ENCODE data around the gene ANP32B. TPM values are rescaled to one million over a fixed set of nuclear protein-coding genes. Genes with fewer than 3 reads are reported as not detected.
"Not testable (repeated sequence)": the region's sequence is repeated elsewhere in the genome, so short reads cannot be mapped to it uniquely, and the experiment has no call there.

The ANP32B gene
- total RNA-seq, 1 donor from 2014 or later = 156 TPM

GRCh38 chr9:97993000-97993399 lies 9.9 kb downstream of the ANP32B start:
- H3K27me3 Mint-ChIP-seq = no peaks in the 10 kb centered on the region

GRCh38 chr9:97994703-97995102 lies 11.6 kb downstream of the ANP32B start:
- TF ChIP-seq, protein P1, sequence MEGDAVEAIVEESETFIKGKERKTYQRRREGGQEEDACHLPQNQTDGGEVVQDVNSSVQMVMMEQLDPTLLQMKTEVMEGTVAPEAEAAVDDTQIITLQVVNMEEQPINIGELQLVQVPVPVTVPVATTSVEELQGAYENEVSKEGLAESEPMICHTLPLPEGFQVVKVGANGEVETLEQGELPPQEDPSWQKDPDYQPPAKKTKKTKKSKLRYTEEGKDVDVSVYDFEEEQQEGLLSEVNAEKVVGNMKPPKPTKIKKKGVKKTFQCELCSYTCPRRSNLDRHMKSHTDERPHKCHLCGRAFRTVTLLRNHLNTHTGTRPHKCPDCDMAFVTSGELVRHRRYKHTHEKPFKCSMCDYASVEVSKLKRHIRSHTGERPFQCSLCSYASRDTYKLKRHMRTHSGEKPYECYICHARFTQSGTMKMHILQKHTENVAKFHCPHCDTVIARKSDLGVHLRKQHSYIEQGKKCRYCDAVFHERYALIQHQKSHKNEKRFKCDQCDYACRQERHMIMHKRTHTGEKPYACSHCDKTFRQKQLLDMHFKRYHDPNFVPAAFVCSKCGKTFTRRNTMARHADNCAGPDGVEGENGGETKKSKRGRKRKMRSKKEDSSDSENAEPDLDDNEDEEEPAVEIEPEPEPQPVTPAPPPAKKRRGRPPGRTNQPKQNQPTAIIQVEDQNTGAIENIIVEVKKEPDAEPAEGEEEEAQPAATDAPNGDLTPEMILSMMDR (conservative IDR thresholded peaks at IDR 0.05) = no peak
- Mint-ChIP-seq H3K9me3 (no peaks in the 10 kb centered on the region), H3K36me3 (peaks cover 18% of the 10 kb centered on the region), H3K27me3 (no peaks in the 10 kb centered on the region), H3K4me1 (ENCODE audit: unreplicated experiment) (peaks cover 28% of the 10 kb centered on the region), H3K4me3 (no peak overlapping the region), H3K27ac (no peak overlapping the region)
- DNase-seq (ENCODE audit: extremely low spot score, unreplicated experiment) = no peak

More at GRCh38 chr9:97993000-97993399, 9.9 kb downstream of the ANP32B start:
- peaks cover 12% of the 10 kb centered on the region for H3K36me3 Mint-ChIP-seq
- H3K27ac Mint-ChIP-seq = no peak overlapping the region
- H3K4me1 Mint-ChIP-seq (ENCODE audit: unreplicated experiment) = peaks cover 42% of the 10 kb centered on the region
- H3K4me3 Mint-ChIP-seq = no peak overlapping the region
- no peaks in the 10 kb centered on the region for H3K9me3 Mint-ChIP-seq
- no peak for DNase-seq (ENCODE audit: extremely low spot score, unreplicated experiment)
- TF ChIP-seq, protein P1 (conservative IDR thresholded peaks at IDR 0.05) = no peak

DNA sequence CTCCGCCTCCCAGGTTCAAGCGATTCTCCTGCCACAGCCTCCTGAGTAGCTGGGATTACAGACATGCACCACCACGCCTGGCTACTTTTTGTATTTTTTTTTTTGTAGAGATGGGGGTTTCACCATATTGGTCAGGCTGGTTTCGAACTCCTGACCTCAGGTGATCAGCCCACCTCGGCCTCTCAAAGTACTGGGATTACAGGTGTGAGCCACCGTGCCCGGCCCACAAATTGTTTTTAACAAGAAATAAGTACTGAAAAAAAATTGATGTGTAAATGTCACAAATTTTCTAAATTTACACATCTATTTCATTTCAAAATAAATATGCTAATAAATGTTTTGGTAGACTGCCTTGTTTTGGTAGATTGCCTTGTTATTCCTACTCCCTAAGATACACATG lies 13.5 kb downstream of the ANP32B start:
- H3K27me3 Mint-ChIP-seq; H3K27ac Mint-ChIP-seq; H3K4me3 Mint-ChIP-seq; DNase-seq (ENCODE audit: extremely low spot score, unreplicated experiment); H3K9me3 Mint-ChIP-seq: not testable (repeated sequence)
- Mint-ChIP-seq H3K4me1 (ENCODE audit: unreplicated experiment) (peaks cover 16% of the 10 kb centered on the region), H3K36me3 (peaks cover 24% of the 10 kb centered on the region)

GRCh38 chr9:97997330-97998276 lies 14.5 kb downstream of the ANP32B start:
- H3K27ac Mint-ChIP-seq = no peak overlapping the region
- TF ChIP-seq, protein P1 (conservative IDR thresholded peaks at IDR 0.05) = no peak
- H3K36me3 Mint-ChIP-seq = peaks cover 24% of the 10 kb centered on the region
- H3K27me3 Mint-ChIP-seq = no peaks in the 10 kb centered on the region
- no peak for DNase-seq (ENCODE audit: extremely low spot score, unreplicated experiment)
- H3K4me3 Mint-ChIP-seq = no peak overlapping the region
- peaks cover 12% of the 10 kb centered on the region for H3K4me1 Mint-ChIP-seq (ENCODE audit: unreplicated experiment)
- no peaks in the 10 kb centered on the region for H3K9me3 Mint-ChIP-seq

- TF ChIP-seq, protein P1 (conservative IDR thresholded peaks at IDR 0.05) = no peak
- Mint-ChIP-seq H3K27ac (no peak overlapping the region), H3K36me3 (peaks cover 35% of the 10 kb centered on the region)
These were observed 19.7 kb downstream of the ANP32B start for GRCh38 chr9:98002808-98003207.

DNA sequence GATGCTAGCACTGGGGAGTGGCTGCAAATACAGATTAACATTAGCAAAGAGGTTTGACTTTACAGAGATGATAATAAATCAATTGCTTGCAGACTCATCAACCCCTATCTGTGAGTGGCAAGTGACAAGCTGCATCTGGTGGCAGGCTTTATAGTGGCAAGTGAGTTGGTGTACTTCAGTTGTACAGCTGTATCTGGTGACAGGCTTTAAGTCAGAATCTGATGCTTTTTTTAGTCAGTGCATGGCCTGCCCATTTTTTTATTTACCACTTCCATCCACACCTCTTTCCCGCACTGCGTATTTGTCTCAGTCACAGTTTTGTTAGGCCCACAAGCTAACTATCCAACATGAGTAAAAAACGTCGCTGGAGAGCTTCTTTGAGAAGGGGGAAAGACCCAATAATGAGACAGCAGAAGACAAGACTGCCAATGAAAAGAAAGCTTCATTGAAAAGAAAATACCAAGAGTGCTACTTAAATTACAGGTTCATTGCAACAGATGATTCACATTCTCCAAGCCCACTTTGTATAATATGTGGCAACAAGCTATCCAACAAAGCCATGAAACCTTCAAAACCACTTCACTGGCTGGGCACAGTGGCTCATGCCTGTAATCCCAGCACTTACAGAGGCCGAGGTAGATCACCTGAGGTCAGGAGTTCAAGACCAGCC lies 23.1 kb downstream of the ANP32B start:
- no peaks in the 10 kb centered on the region for H3K9me3 Mint-ChIP-seq

More at GRCh38 chr9:98002808-98003207, 19.7 kb downstream of the ANP32B start:
- no peak overlapping the region for H3K4me3 Mint-ChIP-seq
- no peak for DNase-seq (ENCODE audit: extremely low spot score, unreplicated experiment)
- no peaks in the 10 kb centered on the region for H3K4me1 Mint-ChIP-seq (ENCODE audit: unreplicated experiment)
- no peaks in the 10 kb centered on the region for H3K9me3 Mint-ChIP-seq
- no peaks in the 10 kb centered on the region for H3K27me3 Mint-ChIP-seq

More for the DNA sequence above, 23.1 kb downstream of the ANP32B start:
- Mint-ChIP-seq H3K4me1 (ENCODE audit: unreplicated experiment) (no peaks in the 10 kb centered on the region), H3K36me3 (peaks cover 34% of the 10 kb centered on the region), H3K27me3 (no peaks in the 10 kb centered on the region), H3K27ac (no peak overlapping the region), H3K4me3 (no peak overlapping the region)
- TF ChIP-seq, protein P1 (conservative IDR thresholded peaks at IDR 0.05) = no peak
- no peak for DNase-seq (ENCODE audit: extremely low spot score, unreplicated experiment)

All from type B pancreatic cell (in vitro differentiated cells).